ENCODE measurements around the gene C2orf81.

The C2orf81 gene

GRCh38 chr2:74426181-74426758, 4.9 kb upstream of the C2orf81 start:
- H2AFZ ChIP-seq (ENCODE audit: low read depth), result no peak overlapping the region

GRCh38 chr2:74425523-74425922, 4.1 kb upstream of the C2orf81 start:
- no peak for TF ChIP-seq CTCF (conservative IDR thresholded peaks at IDR 0.05; ENCODE audit: low read depth, low read length)
- Histone ChIP-seq H3K4me2 (no peak overlapping the region), H4K20me1 (ENCODE audit: insufficient read depth) (no peaks in the 10 kb centered on the region), H3K4me3 (IDR thresholded peaks at IDR 0.05; ENCODE audit: insufficient read depth, low read depth, low read length) (no peak overlapping the region), H3K27me3 (ENCODE audit: insufficient read depth, low read depth) (no peaks in the 10 kb centered on the region), H3K36me3 (ENCODE audit: insufficient read depth) (no peaks in the 10 kb centered on the region), H3K4me1 (ENCODE audit: low read depth, poor library complexity, severe bottlenecking) (peaks cover 11% of the 10 kb centered on the region), H3K79me2 (ENCODE audit: insufficient read depth, low read depth) (no peaks in the 10 kb centered on the region), H3K27ac (no peak overlapping the region), H3K9ac (no peak overlapping the region), H2AFZ (ENCODE audit: low read depth) (no peak overlapping the region)

More at GRCh38 chr2:74426181-74426758, 4.9 kb upstream of the C2orf81 start:
- Histone ChIP-seq H3K9ac (no peak overlapping the region), H3K4me2 (no peak overlapping the region), H3K79me2 (ENCODE audit: insufficient read depth, low read depth) (no peaks in the 10 kb centered on the region), H3K4me3 (IDR thresholded peaks at IDR 0.05; ENCODE audit: insufficient read depth, low read depth, low read length) (no peak overlapping the region), H4K20me1 (ENCODE audit: insufficient read depth) (no peaks in the 10 kb centered on the region), H3K36me3 (ENCODE audit: insufficient read depth) (no peaks in the 10 kb centered on the region), H3K27ac (no peak overlapping the region), H3K27me3 (ENCODE audit: insufficient read depth, low read depth) (no peaks in the 10 kb centered on the region), H3K4me1 (ENCODE audit: low read depth, poor library complexity, severe bottlenecking) (peaks cover 6% of the 10 kb centered on the region)
- TF ChIP-seq CTCF (conservative IDR thresholded peaks at IDR 0.05; ENCODE audit: low read depth, low read length), result no peak

- Histone ChIP-seq H3K4me2 (no peak overlapping the region), H3K4me3 (IDR thresholded peaks at IDR 0.05; ENCODE audit: insufficient read depth, low read depth, low read length) (no peak overlapping the region), H3K27me3 (ENCODE audit: insufficient read depth, low read depth) (no peaks in the 10 kb centered on the region), H2AFZ (ENCODE audit: low read depth) (no peak overlapping the region), H4K20me1 (ENCODE audit: insufficient read depth) (no peaks in the 10 kb centered on the region), H3K4me1 (ENCODE audit: low read depth, poor library complexity, severe bottlenecking) (peaks cover 14% of the 10 kb centered on the region), H3K9ac (no peak overlapping the region), H3K79me2 (ENCODE audit: insufficient read depth, low read depth) (no peaks in the 10 kb centered on the region), H3K36me3 (ENCODE audit: insufficient read depth) (no peaks in the 10 kb centered on the region), H3K27ac (no peak overlapping the region)
- no peak for TF ChIP-seq CTCF (conservative IDR thresholded peaks at IDR 0.05; ENCODE audit: low read depth, low read length)
Measured at GRCh38 chr2:74424995-74425406, 3.6 kb upstream of the C2orf81 start.

DNA sequence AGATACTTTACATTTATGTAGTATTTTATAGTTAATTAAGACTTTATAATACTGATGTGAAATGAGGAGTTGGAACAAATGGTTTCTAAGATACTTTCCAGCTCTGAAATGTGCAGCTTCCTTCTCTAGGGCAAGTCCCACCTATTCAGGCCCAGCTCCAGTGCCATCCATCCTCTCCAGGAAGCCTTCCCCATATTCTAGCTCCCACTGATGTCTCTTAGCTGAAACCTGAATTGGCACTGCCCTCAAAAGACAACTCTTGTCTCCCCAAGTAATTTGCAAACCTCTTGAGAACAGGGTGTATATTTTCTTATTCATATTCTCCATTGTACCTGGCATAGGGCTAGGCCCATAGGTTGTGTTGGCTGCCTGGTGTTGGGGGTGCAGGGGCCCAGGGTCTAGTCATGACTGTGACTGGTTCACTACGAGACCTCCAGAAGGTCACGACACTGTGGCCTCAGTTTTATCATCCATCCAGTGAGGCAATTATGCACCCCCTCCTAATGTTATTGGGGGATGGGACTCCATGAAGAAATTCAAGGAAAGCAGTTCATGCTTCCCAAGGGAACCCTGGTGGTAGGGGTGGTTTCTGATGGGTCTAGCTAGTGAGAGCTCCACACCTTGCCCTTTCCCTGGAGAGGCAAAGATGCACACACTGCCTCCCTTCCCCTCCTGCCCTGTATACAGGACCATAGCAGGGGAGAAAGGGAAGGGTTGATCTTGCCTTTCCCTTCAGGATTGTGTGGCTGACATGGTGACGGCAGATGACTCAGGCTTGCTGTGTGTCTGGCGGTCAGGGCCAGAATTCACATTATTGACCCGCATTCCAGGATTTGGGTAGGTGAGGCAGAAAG, 2.9 kb upstream of the C2orf81 start:
- Histone ChIP-seq H3K27ac (no peak overlapping the region), H3K4me1 (ENCODE audit: low read depth, poor library complexity, severe bottlenecking) (peaks cover 14% of the 10 kb centered on the region), H3K9ac (no peak overlapping the region), H3K27me3 (ENCODE audit: insufficient read depth, low read depth) (no peaks in the 10 kb centered on the region), H4K20me1 (ENCODE audit: insufficient read depth) (no peaks in the 10 kb centered on the region), H3K4me2 (no peak overlapping the region), H3K36me3 (ENCODE audit: insufficient read depth) (no peaks in the 10 kb centered on the region), H3K79me2 (ENCODE audit: insufficient read depth, low read depth) (no peaks in the 10 kb centered on the region), H3K4me3 (IDR thresholded peaks at IDR 0.05; ENCODE audit: insufficient read depth, low read depth, low read length) (no peak overlapping the region), H2AFZ (ENCODE audit: low read depth) (no peak overlapping the region)
- no peak for TF ChIP-seq CTCF (conservative IDR thresholded peaks at IDR 0.05; ENCODE audit: low read depth, low read length)
